Measurements from ENCODE around the gene HAUS6. TPM values are rescaled to one million over a fixed set of nuclear protein-coding genes. Genes with fewer than 3 reads are reported as not detected.
"Not testable (repeated sequence)": the region's sequence is repeated elsewhere in the genome, so short reads cannot be mapped to it uniquely, and the experiment has no call there.

Gene HAUS6
- total RNA-seq, 2 donors from 2014 or later: 7.3 to 11.3 TPM

GRCh38 chr9:19114680-19115270 lies 12.1 kb upstream of the HAUS6 start:
- no peaks in the 10 kb centered on the region for H3K27me3 ChIP-seq (replicated peaks; ENCODE audit: insufficient read depth)
- intact Hi-C loops (cut with DNase I): no loop called here
- peaks cover 5 to 10% of the 10 kb centered on the region in 2 donors for H3K36me3 ChIP-seq
- TF ChIP-seq POLR2A (IDR thresholded peaks at IDR 0.05): no peak
- TF ChIP-seq CTCF (IDR thresholded peaks at IDR 0.05): no peak
- TF ChIP-seq POLR2AphosphoS5 (IDR thresholded peaks at IDR 0.05): no peak
- peaks cover 4% of the 10 kb centered on the region for H3K4me1 ChIP-seq (replicated peaks)
- 91% methylated on average over 3 of the region's 3 CpGs for WGBS
- no peaks in the 10 kb centered on the region for H3K9me3 ChIP-seq
- H3K27ac ChIP-seq: no peak overlapping the region
- no peak for DNase-seq (ENCODE audit: low spot score)
- no peak overlapping the region for H3K4me3 ChIP-seq

- Histone ChIP-seq H3K36me3 (peaks cover 5 to 10% of the 10 kb centered on the region in 2 donors), H3K27ac (no peak overlapping the region), H3K4me1 (replicated peaks) (peaks cover under 1% of the 10 kb centered on the region), H3K9me3 (no peaks in the 10 kb centered on the region), H3K27me3 (replicated peaks; ENCODE audit: insufficient read depth) (no peaks in the 10 kb centered on the region), H3K4me3 (no peak overlapping the region)
- TF ChIP-seq CTCF (IDR thresholded peaks at IDR 0.05) (no peak), POLR2AphosphoS5 (IDR thresholded peaks at IDR 0.05) (no peak), POLR2A (IDR thresholded peaks at IDR 0.05) (no peak)
- WGBS: 95% methylated on average over 12 of the region's 12 CpGs
- intact Hi-C loops (cut with DNase I): no loop called here
- DNase-seq (ENCODE audit: low spot score): no peak
Observed at GRCh38 chr9:19113964-19114679, 11.4 kb upstream of the HAUS6 start.

GRCh38 chr9:19113064-19113611 lies 10.4 kb upstream of the HAUS6 start:
- 96% methylated on average over 7 of the region's 7 CpGs for WGBS
- H3K36me3 ChIP-seq; DNase-seq (ENCODE audit: low spot score); H3K27me3 ChIP-seq (replicated peaks; ENCODE audit: insufficient read depth); H3K4me3 ChIP-seq; H3K4me1 ChIP-seq (replicated peaks); H3K27ac ChIP-seq; H3K9me3 ChIP-seq; intact Hi-C loops (cut with DNase I): not testable (repeated sequence)

GRCh38 chr9:19108038-19108437 lies 5.3 kb upstream of the HAUS6 start:
- Histone ChIP-seq H3K27me3 (replicated peaks; ENCODE audit: insufficient read depth) (no peaks in the 10 kb centered on the region), H3K4me1 (replicated peaks) (no peaks in the 10 kb centered on the region), H3K9me3 (no peaks in the 10 kb centered on the region), H3K27ac (no peak overlapping the region), H3K36me3 (no peaks in the 10 kb centered on the region), H3K4me3 (no peak overlapping the region)
- TF ChIP-seq CTCF (IDR thresholded peaks at IDR 0.05) (no peak), POLR2A (IDR thresholded peaks at IDR 0.05) (no peak), POLR2AphosphoS5 (IDR thresholded peaks at IDR 0.05) (no peak)
- intact Hi-C loops (cut with DNase I): loop anchor here (10.0 kb wide), 1 partner anchor 127 kb away; the partner anchor contains the start of gene DENND4C
- DNase-seq (ENCODE audit: low spot score): no peak

- no peaks in the 10 kb centered on the region for H3K36me3 ChIP-seq
- intact Hi-C loops (cut with DNase I): loop anchor here (5.0 to 10.0 kb wide), 2 partner anchors 130 to 278 kb away; partner anchors contain the start of genes DENND4C and RPS6
- no peaks in the 10 kb centered on the region for H3K27me3 ChIP-seq (replicated peaks; ENCODE audit: insufficient read depth)
- H3K4me3 ChIP-seq: no peak overlapping the region
- peak overlapping the region; percentile 2 to 48 for H3K27ac ChIP-seq
- TF ChIP-seq POLR2AphosphoS5 (IDR thresholded peaks at IDR 0.05) (peak; percentile 45), POLR2A (IDR thresholded peaks at IDR 0.05) (no peak), CTCF (IDR thresholded peaks at IDR 0.05) (no peak)
- DNase-seq (ENCODE audit: low spot score): peak; percentile 36
- 14% methylated on average over 14 of the region's 14 CpGs for WGBS
- H3K9me3 ChIP-seq: no peaks in the 10 kb centered on the region
- no peaks in the 10 kb centered on the region for H3K4me1 ChIP-seq (replicated peaks)
Observed at GRCh38 chr9:19104515-19105282, 2.0 kb upstream of the HAUS6 start.

Measured in prostate gland (tissue), 2 donors.